Stimulated activated CD8-positive, alpha-beta memory T cell treated with anti-CD3 and anti-CD28 coated beads, Interleukin-2, amount 100 ng/mL, for 48 hours (primary cell): Measurements from ENCODE around the gene MPO.
A peak's percentile ranks its signal among the peaks of the same experiment; 100 is the strongest.

Experiments used
- DNase-seq, 2 donors: peaks; one replicate each; pipeline ENCODE4 v3.0.0-alpha.2; 2020; ENCODE audit warnings: low read depth in 2 of 2

MPO gene

GRCh38 chr17:58306131-58306951 lies 25.6 kb upstream of the MPO start:
- no peak for DNase-seq

- DNase-seq = no peak
Observed at GRCh38 chr17:58305626-58306025, 24.9 kb upstream of the MPO start.

GRCh38 chr17:58304750-58305486 lies 24.2 kb upstream of the MPO start:
- no peak for DNase-seq

GRCh38 chr17:58303971-58304749 lies 23.4 kb upstream of the MPO start:
- peak; percentile 42 to 54 for DNase-seq

- DNase-seq = no peak
Observed at GRCh38 chr17:58302919-58303585, 22.3 kb upstream of the MPO start.

GRCh38 chr17:58302171-58302918 lies 21.6 kb upstream of the MPO start:
- DNase-seq = no peak

- no peak for DNase-seq
Observed at GRCh38 chr17:58301504-58302150, 20.9 kb upstream of the MPO start.

GRCh38 chr17:58300336-58300735 lies 19.6 kb upstream of the MPO start:
- DNase-seq = no peak

GRCh38 chr17:58294034-58294433 lies 13.3 kb upstream of the MPO start:
- no peak for DNase-seq

GRCh38 chr17:58291246-58291645 lies 10.5 kb upstream of the MPO start:
- DNase-seq = no peak

- no peak for DNase-seq
Observed at GRCh38 chr17:58289869-58290268, 9.1 kb upstream of the MPO start.

- no peak for DNase-seq
Observed at GRCh38 chr17:58285422-58285810, 4.7 kb upstream of the MPO start.

GRCh38 chr17:58284613-58285421 lies 4.1 kb upstream of the MPO start:
- DNase-seq = no peak

- DNase-seq = no peak
Observed at GRCh38 chr17:58283674-58284612, 3.2 kb upstream of the MPO start.

GRCh38 chr17:58282442-58282841 lies 1.7 kb upstream of the MPO start:
- no peak for DNase-seq

- no peak for DNase-seq
Observed at GRCh38 chr17:58281511-58282011, 826 bp upstream of the MPO start.

- no peak for DNase-seq
Observed at GRCh38 chr17:58279736-58280479, 827 bp downstream of the MPO start.
